Measurements from ENCODE around the gene TSPAN32. TPM values are rescaled to one million over a fixed set of nuclear protein-coding genes. Genes with fewer than 3 reads are reported as not detected.
"Not testable (repeated sequence)": the region's sequence is repeated elsewhere in the genome, so short reads cannot be mapped to it uniquely, and the experiment has no call there.

The TSPAN32 gene
- total RNA-seq, 2 experiments from 2014 or later: 0.69 to 2.0 TPM

DNA sequence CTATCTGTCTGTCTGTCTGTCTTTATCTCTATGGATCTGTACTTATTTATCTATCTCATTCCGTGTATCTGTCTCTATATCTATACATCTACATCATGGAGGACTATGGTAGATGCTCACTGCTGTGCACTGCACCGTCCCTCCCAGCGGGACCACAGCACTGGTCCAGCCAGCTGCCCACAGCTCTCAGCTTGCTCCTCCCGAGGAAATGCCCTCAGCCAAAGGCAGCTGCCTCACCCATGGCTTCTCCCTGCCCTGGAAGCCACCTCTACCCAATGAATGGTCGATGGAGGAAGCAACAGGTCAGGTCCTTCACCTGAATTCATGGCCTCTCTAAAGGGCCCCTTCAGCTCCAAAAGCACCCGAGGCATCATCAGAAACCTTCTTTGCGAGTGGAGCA, 60.6 kb downstream of the TSPAN32 start:
- ChIA-PET CTCF (ENCODE audit: unreplicated experiment) (interaction anchor here (0.6 kb wide), 1 partner anchor 59 kb away, joined by 3 read pairs; no protein-coding TSS in a partner anchor), POLR2A (no interaction called here)
- Histone ChIP-seq H4K20me1 (ENCODE audit: insufficient read depth, low read length) (no peaks in the 10 kb centered on the region), H3K4me1 (ENCODE audit: insufficient read depth, low read length, poor library complexity, severe bottlenecking) (no peaks in the 10 kb centered on the region), H3K36me3 (ENCODE audit: insufficient read depth, low read length) (no peaks in the 10 kb centered on the region), H3K9me2 (ENCODE audit: insufficient read depth, low read length) (no peaks in the 10 kb centered on the region), H3K27ac (ENCODE audit: low read depth, low read length, poor library complexity, severe bottlenecking) (no peak overlapping the region), H3K79me2 (ENCODE audit: insufficient read depth, low read depth, low read length) (no peaks in the 10 kb centered on the region), H2AFZ (ENCODE audit: low read length) (no peak overlapping the region), H3K9me3 (ENCODE audit: low read length) (no peaks in the 10 kb centered on the region), H3K4me3 (ENCODE audit: low read depth, low read length, poor library complexity, severe bottlenecking) (no peak overlapping the region), H3K4me2 (ENCODE audit: low read length) (no peak overlapping the region)
- no peak for DNase-seq (ENCODE audit: low spot score)
- intact Hi-C loops (cut with micrococcal nuclease; ENCODE audit: unreplicated experiment): no loop called here
- no TSS peak for BruUV-seq (replicated peaks)
- no peak for TF ChIP-seq CTCF (conservative IDR thresholded peaks at IDR 0.05; ENCODE audit: low read length)
- TF ChIP-seq EZH2phosphoT487 (IDR thresholded peaks at IDR 0.05; ENCODE audit: borderline replicate concordance, low read depth, low read length): no peak

- Histone ChIP-seq H3K9me3 (ENCODE audit: low read length) (no peaks in the 10 kb centered on the region), H3K9me2 (ENCODE audit: insufficient read depth, low read length) (no peaks in the 10 kb centered on the region), H2AFZ (ENCODE audit: low read length) (no peak overlapping the region), H4K20me1 (ENCODE audit: insufficient read depth, low read length) (no peaks in the 10 kb centered on the region), H3K79me2 (ENCODE audit: insufficient read depth, low read depth, low read length) (no peaks in the 10 kb centered on the region), H3K4me2 (ENCODE audit: low read length) (no peak overlapping the region), H3K4me1 (ENCODE audit: insufficient read depth, low read length, poor library complexity, severe bottlenecking) (no peaks in the 10 kb centered on the region), H3K27ac (ENCODE audit: low read depth, low read length, poor library complexity, severe bottlenecking) (no peak overlapping the region), H3K36me3 (ENCODE audit: insufficient read depth, low read length) (no peaks in the 10 kb centered on the region), H3K4me3 (ENCODE audit: low read depth, low read length, poor library complexity, severe bottlenecking) (no peak overlapping the region)
- no peak for DNase-seq (ENCODE audit: low spot score)
- ChIA-PET CTCF (ENCODE audit: unreplicated experiment) (no interaction called here), POLR2A (no interaction called here)
- intact Hi-C loops (cut with micrococcal nuclease; ENCODE audit: unreplicated experiment): no loop called here
- no peak for TF ChIP-seq EZH2phosphoT487 (IDR thresholded peaks at IDR 0.05; ENCODE audit: borderline replicate concordance, low read depth, low read length)
- no peak for TF ChIP-seq CTCF (conservative IDR thresholded peaks at IDR 0.05; ENCODE audit: low read length)
- no TSS peak for BruUV-seq (replicated peaks)
Observed at GRCh38 chr11:2363130-2363529, 61.3 kb downstream of the TSPAN32 start.

GRCh38 chr11:2363577-2364370, 62.0 kb downstream of the TSPAN32 start:
- no peaks in the 10 kb centered on the region for H3K9me2 ChIP-seq (ENCODE audit: insufficient read depth, low read length)
- no peaks in the 10 kb centered on the region for H4K20me1 ChIP-seq (ENCODE audit: insufficient read depth, low read length)
- intact Hi-C loops (cut with micrococcal nuclease; ENCODE audit: unreplicated experiment): no loop called here
- no peaks in the 10 kb centered on the region for H3K36me3 ChIP-seq (ENCODE audit: insufficient read depth, low read length)
- no peak overlapping the region for H3K27ac ChIP-seq (ENCODE audit: low read depth, low read length, poor library complexity, severe bottlenecking)
- no peak overlapping the region for H2AFZ ChIP-seq (ENCODE audit: low read length)
- ChIA-PET CTCF (ENCODE audit: unreplicated experiment) (no interaction called here), POLR2A (interaction anchor here (0.6 kb wide), 1 partner anchor 50 kb away, joined by 8 read pairs; no protein-coding TSS in a partner anchor)
- BruUV-seq (replicated peaks): no TSS peak
- no peaks in the 10 kb centered on the region for H3K9me3 ChIP-seq (ENCODE audit: low read length)
- H3K4me2 ChIP-seq (ENCODE audit: low read length): no peak overlapping the region
- no peak overlapping the region for H3K4me3 ChIP-seq (ENCODE audit: low read depth, low read length, poor library complexity, severe bottlenecking)
- no peak for DNase-seq (ENCODE audit: low spot score)
- TF ChIP-seq EZH2phosphoT487 (IDR thresholded peaks at IDR 0.05; ENCODE audit: borderline replicate concordance, low read depth, low read length): no peak
- no peak for TF ChIP-seq CTCF (conservative IDR thresholded peaks at IDR 0.05; ENCODE audit: low read length)
- H3K79me2 ChIP-seq (ENCODE audit: insufficient read depth, low read depth, low read length): no peaks in the 10 kb centered on the region
- no peaks in the 10 kb centered on the region for H3K4me1 ChIP-seq (ENCODE audit: insufficient read depth, low read length, poor library complexity, severe bottlenecking)

- H3K9me3 ChIP-seq (ENCODE audit: low read length); CTCF ChIA-PET (ENCODE audit: unreplicated experiment); BruUV-seq (replicated peaks); H3K79me2 ChIP-seq (ENCODE audit: insufficient read depth, low read depth, low read length); H2AFZ ChIP-seq (ENCODE audit: low read length); H3K4me3 ChIP-seq (ENCODE audit: low read depth, low read length, poor library complexity, severe bottlenecking); H3K9me2 ChIP-seq (ENCODE audit: insufficient read depth, low read length); intact Hi-C loops (cut with micrococcal nuclease; ENCODE audit: unreplicated experiment); H3K27ac ChIP-seq (ENCODE audit: low read depth, low read length, poor library complexity, severe bottlenecking); H4K20me1 ChIP-seq (ENCODE audit: insufficient read depth, low read length); H3K36me3 ChIP-seq (ENCODE audit: insufficient read depth, low read length); H3K4me1 ChIP-seq (ENCODE audit: insufficient read depth, low read length, poor library complexity, severe bottlenecking); DNase-seq (ENCODE audit: low spot score); H3K4me2 ChIP-seq (ENCODE audit: low read length): not testable (repeated sequence)
- POLR2A ChIA-PET: interaction anchor here (0.6 kb wide), 1 partner anchor 50 kb away, joined by 8 read pairs; no protein-coding TSS in a partner anchor
Observed at GRCh38 chr11:2364386-2364785, 62.6 kb downstream of the TSPAN32 start.
